OCI-LY1 (cell line): ENCODE results near the gene PDLIM4.

Experiments used
- H2AFZ ChIP-seq: fragments of 200-600 bp; sonication (generic), shearing (Covaris generic); 2 replicates; pipeline ENCODE4 v1.6.0; 2014; ENCODE audit warnings: antibody characterized with exemption, mild to moderate bottlenecking, low read length
- H3F3A ChIP-seq: fragments of 200-600 bp; sonication (generic), shearing (Covaris generic); 2 replicates; pipeline ENCODE4 v1.6.0; 2014; ENCODE audit warnings: mild to moderate bottlenecking, antibody characterized with exemption, low read length, moderate library complexity; ENCODE audit not compliant: insufficient read depth
- H3K27ac ChIP-seq: fragments of 200-600 bp; sonication (generic); 2 replicates; pipeline ENCODE4 v1.5.1; 2014; ENCODE audit warnings: low read length, mixed run types, mild to moderate bottlenecking, low read depth; ENCODE audit not compliant: poor library complexity, severe bottlenecking
- H3K27me3 ChIP-seq: fragments of 200-600 bp; sonication (generic); 2 replicates; pipeline ENCODE4 v1.6.0; 2014; ENCODE audit warnings: antibody characterized with exemption, mild to moderate bottlenecking, low read length, moderate library complexity; ENCODE audit not compliant: insufficient read depth
- H3K36me3 ChIP-seq: fragments of 200-600 bp; sonication (generic); 2 replicates; pipeline ENCODE4 v1.6.1; 2014; ENCODE audit warnings: mild to moderate bottlenecking, antibody characterized with exemption, low read length, moderate library complexity, mixed read lengths; ENCODE audit not compliant: insufficient read depth
- H3K4me1 ChIP-seq: fragments of 200-600 bp; sonication (generic); 2 replicates; pipeline ENCODE4 v1.5.1; 2014; ENCODE audit warnings: mild to moderate bottlenecking, low read length, moderate library complexity; ENCODE audit not compliant: insufficient read depth, severe bottlenecking
- H3K4me2 ChIP-seq: fragments of 200-600 bp; sonication (generic), shearing (Covaris generic); 2 replicates; pipeline ENCODE4 v1.6.1; 2014; ENCODE audit warnings: low read length
- H3K4me3 ChIP-seq: fragments of 200-600 bp; sonication (generic); 2 replicates; pipeline ENCODE4 v1.5.1; 2014; ENCODE audit warnings: low read length, low read depth, mild to moderate bottlenecking, mixed read lengths; ENCODE audit not compliant: poor library complexity, severe bottlenecking
- H3K79me2 ChIP-seq: fragments of 200-600 bp; shearing (Covaris generic); 2 replicates; pipeline ENCODE4 v1.6.1; 2016; ENCODE audit warnings: mixed run types, low read length, mixed read lengths; ENCODE audit not compliant: insufficient read depth
- H3K9ac ChIP-seq: fragments of 200-600 bp; sonication (generic), shearing (Covaris generic); 2 replicates; pipeline ENCODE4 v1.6.1; 2014; ENCODE audit warnings: mild to moderate bottlenecking, low read length, mixed read lengths
- H3K9me2 ChIP-seq: fragments of 200-600 bp; sonication (generic), shearing (Covaris generic); 2 replicates; pipeline ENCODE4 v1.6.1; 2014; ENCODE audit warnings: low read depth, mild to moderate bottlenecking, low read length, mixed read lengths
- H3K9me3 ChIP-seq: fragments of 200-600 bp; shearing (Covaris generic); 2 replicates; pipeline ENCODE4 v1.6.1; 2014; ENCODE audit warnings: low read length, mixed read lengths
- H4K20me1 ChIP-seq: fragments of 200-600 bp; sonication (generic), shearing (Covaris generic); 2 replicates; pipeline ENCODE4 v1.6.0; 2016; ENCODE audit warnings: mild to moderate bottlenecking, low read length; ENCODE audit not compliant: insufficient read depth
- CTCF ChIP-seq: fragments of 200-600 bp; sonication (generic), shearing (Covaris generic); IDR thresholded peaks from 2 replicates; pipeline ENCODE4 v1.5.1; 2017; ENCODE audit warnings: mild to moderate bottlenecking, antibody characterized with exemption, low read length, moderate library complexity, mixed read lengths
- EZH2 ChIP-seq: fragments of 200-600 bp; sonication (generic), shearing (Covaris generic); IDR thresholded peaks from 2 replicates; pipeline ENCODE4 v1.8.0; 2017; ENCODE audit warnings: borderline replicate concordance, mixed run types, mild to moderate bottlenecking, antibody characterized with exemption, low read length, moderate library complexity, mixed read lengths

The PDLIM4 gene

GRCh38 chr5:132232465-132232864 lies 25.0 kb upstream of the PDLIM4 start:
- Histone ChIP-seq H3K9ac (no peak overlapping the region), H3K4me3 (no peak overlapping the region), H3K79me2 (no peaks in the 10 kb centered on the region), H4K20me1 (no peaks in the 10 kb centered on the region), H3F3A (no peaks in the 10 kb centered on the region), H3K4me2 (no peak overlapping the region), H3K27ac (no peak overlapping the region), H3K4me1 (peaks cover 5% of the 10 kb centered on the region), H3K9me2 (no peaks in the 10 kb centered on the region), H3K9me3 (no peaks in the 10 kb centered on the region), H3K27me3 (no peaks in the 10 kb centered on the region; the same call in 1 of the 2 replicates), H3K36me3 (no peaks in the 10 kb centered on the region), H2AFZ (no peak overlapping the region)
- TF ChIP-seq CTCF (no peak), EZH2 (no peak)

GRCh38 chr5:132233081-132233480 lies 24.4 kb upstream of the PDLIM4 start:
- Histone ChIP-seq H3K4me1 (peaks cover 4% of the 10 kb centered on the region), H3K4me2 (no peak overlapping the region), H3F3A (no peaks in the 10 kb centered on the region), H4K20me1 (no peaks in the 10 kb centered on the region), H3K27me3 (no peaks in the 10 kb centered on the region; the same call in 1 of the 2 replicates), H3K9me3 (no peaks in the 10 kb centered on the region), H3K27ac (no peak overlapping the region), H2AFZ (no peak overlapping the region), H3K4me3 (no peak overlapping the region), H3K79me2 (no peaks in the 10 kb centered on the region), H3K9ac (no peak overlapping the region), H3K9me2 (no peaks in the 10 kb centered on the region), H3K36me3 (no peaks in the 10 kb centered on the region)
- no peak for TF ChIP-seq EZH2
- TF ChIP-seq CTCF, result no peak

GRCh38 chr5:132233811-132234683 lies 23.4 kb upstream of the PDLIM4 start:
- H3K4me3 ChIP-seq, result no peak overlapping the region
- no peaks in the 10 kb centered on the region for H3K36me3 ChIP-seq
- H2AFZ ChIP-seq, result no peak overlapping the region
- no peak overlapping the region for H3K9ac ChIP-seq
- no peaks in the 10 kb centered on the region for H4K20me1 ChIP-seq
- H3K9me2 ChIP-seq, result no peaks in the 10 kb centered on the region
- no peaks in the 10 kb centered on the region; the same call in 1 of the 2 replicates for H3K27me3 ChIP-seq
- no peak overlapping the region for H3K27ac ChIP-seq
- TF ChIP-seq EZH2 (no peak), CTCF (no peak)
- no peak overlapping the region for H3K4me2 ChIP-seq
- H3F3A ChIP-seq, result no peaks in the 10 kb centered on the region
- peaks cover 4% of the 10 kb centered on the region for H3K4me1 ChIP-seq
- no peaks in the 10 kb centered on the region for H3K9me3 ChIP-seq
- no peaks in the 10 kb centered on the region for H3K79me2 ChIP-seq
